Endodermal cell (in vitro differentiated cells): ENCODE data around the gene KCNJ4. TPM values are rescaled to one million over a fixed set of nuclear protein-coding genes. Genes with fewer than 3 reads are reported as not detected.

ENCODE experiments used
- DNase-seq: peaks from one replicate; pipeline ENCODE4 v3.0.0-alpha.2; 2017
- H3K27ac ChIP-seq: 2 replicates; pipeline ENCODE4 v1.5.1; 2013; ENCODE audit warnings: mild to moderate bottlenecking, low read depth, low read length, moderate library complexity
- H3K27me3 ChIP-seq: 2 replicates; pipeline ENCODE4 v1.6.1; 2013; ENCODE audit warnings: mild to moderate bottlenecking, low read length, moderate library complexity; ENCODE audit not compliant: insufficient read depth, control insufficient read depth, poor library complexity, severe bottlenecking
- H3K36me3 ChIP-seq: 2 replicates; pipeline ENCODE4 v1.7.0; 2013; ENCODE audit warnings: mild to moderate bottlenecking, low read length, moderate library complexity; ENCODE audit not compliant: control insufficient read depth, insufficient read depth
- H3K4me1 ChIP-seq: one replicate; pipeline ENCODE4 v1.7.0; 2013; ENCODE audit warnings: low read length; ENCODE audit not compliant: control insufficient read depth, insufficient read depth
- H3K4me3 ChIP-seq: 2 replicates; pipeline ENCODE4 v1.5.1; 2013; ENCODE audit warnings: mild to moderate bottlenecking, low read length, moderate library complexity
- H3K9ac ChIP-seq: 2 replicates; pipeline ENCODE4 v1.6.1; 2013; ENCODE audit warnings: mild to moderate bottlenecking, low read length, moderate library complexity; ENCODE audit not compliant: poor library complexity, severe bottlenecking; ENCODE audit errors: extremely low read depth
- H3K9me3 ChIP-seq: 2 replicates; pipeline ENCODE4 v1.6.1; 2013; ENCODE audit warnings: mild to moderate bottlenecking, low read length, moderate library complexity; ENCODE audit not compliant: control insufficient read depth
- H3K27ac Mint-ChIP-seq: 2 replicates; pipeline ENCODE4 v1.8.0; 2020; ENCODE audit warnings: mixed read lengths
- H3K27me3 Mint-ChIP-seq: 2 replicates; pipeline ENCODE4 v1.8.0; 2021; ENCODE audit warnings: mild to moderate bottlenecking, mixed read lengths; ENCODE audit not compliant: insufficient read depth
- H3K36me3 Mint-ChIP-seq: 2 replicates; pipeline ENCODE4 v1.8.0; 2020; ENCODE audit warnings: low read depth, mixed read lengths
- H3K4me1 Mint-ChIP-seq: 2 replicates; pipeline ENCODE4 v1.8.0; 2020; ENCODE audit warnings: mixed read lengths
- H3K4me3 Mint-ChIP-seq: 2 replicates; pipeline ENCODE4 v1.8.0; 2020; ENCODE audit warnings: mild to moderate bottlenecking, moderate library complexity, mixed read lengths
- H3K9me3 Mint-ChIP-seq: 2 replicates; pipeline ENCODE4 v1.8.0; 2020; ENCODE audit warnings: mild to moderate bottlenecking, mixed read lengths
- WGBS, 2 experiments: methylation state at CpG; one replicate each; pipeline versions ENCODE4 v1.1.5 to v1.1.7; 2013; ENCODE audit warnings: missing lambda C conversion rate in 2 of 2, mixed read lengths in 1 of 2; ENCODE audit not compliant: insufficient coverage in 1 of 2, insufficient read length in 1 of 2; 5-methylcytosine and 5-hydroxymethylcytosine counted together
- total RNA-seq, 2 donors: library from RNA; stranded (reverse); fragmentation: NEBNext Ultra II Directional in 1 of 2; extraction: Animal tissue kit (Norgen Biotek cat#: 25700) in 1 of 2; gene quantifications; 2 replicates in 1 of 2; 3 replicates in 1 of 2; pipeline ENCODE4 v1.2.1, GENCODE V29; 2021
- TF ChIP-seq, protein P1 (sequence below): fragments of 200-600 bp; sonication (generic); conservative IDR thresholded peaks from 2 replicates; pipeline ENCODE4 v1.5.0; 2021; ENCODE audit warnings: antibody characterized with exemption, mild to moderate bottlenecking

KCNJ4 gene
- total RNA-seq, 2 donors from 2014 or later, result 0.37 to 1.4 TPM

DNA sequence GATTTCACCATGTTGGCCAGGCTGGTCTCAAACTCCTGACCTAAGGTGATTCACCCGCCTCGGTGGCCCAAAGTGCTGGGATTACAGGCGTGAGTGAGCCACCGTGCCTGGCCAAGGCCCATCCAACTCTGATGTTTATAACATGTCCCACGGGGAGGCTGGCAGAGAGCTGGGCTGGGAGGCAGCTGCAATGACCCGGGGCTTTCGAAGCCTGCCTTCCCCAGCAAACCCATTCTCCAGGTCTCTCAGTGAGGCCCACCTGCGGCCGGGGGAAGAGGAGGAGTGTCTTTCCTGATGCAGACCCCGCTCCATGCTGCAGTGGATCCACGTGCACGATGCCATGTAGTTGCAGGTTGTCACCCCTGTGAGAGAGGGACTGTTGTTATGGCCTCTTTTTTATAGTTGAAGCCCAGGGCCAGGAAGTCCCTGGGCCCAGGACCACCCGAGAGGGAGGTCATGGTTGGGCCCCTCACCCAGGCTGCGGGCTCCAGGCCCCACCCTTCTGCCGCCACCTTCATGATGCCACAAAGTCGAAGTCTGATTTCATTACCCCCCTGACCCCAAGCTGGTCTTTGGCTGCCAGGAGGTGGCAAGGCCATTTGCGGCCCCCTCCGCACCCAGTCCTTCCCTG is 38.3 kb downstream of the KCNJ4 start:
- H3K9me3 ChIP-seq, result no peaks in the 10 kb centered on the region
- TF ChIP-seq, protein P1, sequence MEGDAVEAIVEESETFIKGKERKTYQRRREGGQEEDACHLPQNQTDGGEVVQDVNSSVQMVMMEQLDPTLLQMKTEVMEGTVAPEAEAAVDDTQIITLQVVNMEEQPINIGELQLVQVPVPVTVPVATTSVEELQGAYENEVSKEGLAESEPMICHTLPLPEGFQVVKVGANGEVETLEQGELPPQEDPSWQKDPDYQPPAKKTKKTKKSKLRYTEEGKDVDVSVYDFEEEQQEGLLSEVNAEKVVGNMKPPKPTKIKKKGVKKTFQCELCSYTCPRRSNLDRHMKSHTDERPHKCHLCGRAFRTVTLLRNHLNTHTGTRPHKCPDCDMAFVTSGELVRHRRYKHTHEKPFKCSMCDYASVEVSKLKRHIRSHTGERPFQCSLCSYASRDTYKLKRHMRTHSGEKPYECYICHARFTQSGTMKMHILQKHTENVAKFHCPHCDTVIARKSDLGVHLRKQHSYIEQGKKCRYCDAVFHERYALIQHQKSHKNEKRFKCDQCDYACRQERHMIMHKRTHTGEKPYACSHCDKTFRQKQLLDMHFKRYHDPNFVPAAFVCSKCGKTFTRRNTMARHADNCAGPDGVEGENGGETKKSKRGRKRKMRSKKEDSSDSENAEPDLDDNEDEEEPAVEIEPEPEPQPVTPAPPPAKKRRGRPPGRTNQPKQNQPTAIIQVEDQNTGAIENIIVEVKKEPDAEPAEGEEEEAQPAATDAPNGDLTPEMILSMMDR, result no peak
- H3K4me1 Mint-ChIP-seq, result peaks cover 2% of the 10 kb centered on the region
- H3K36me3 ChIP-seq, result no peaks in the 10 kb centered on the region
- H3K4me1 ChIP-seq, result no peaks in the 10 kb centered on the region
- H3K4me3 ChIP-seq, result no peak overlapping the region
- H3K36me3 Mint-ChIP-seq, result no peaks in the 10 kb centered on the region
- no peak overlapping the region for H3K27ac ChIP-seq
- 94 to 95% methylated on average over 15 to 18 of the region's 18 CpGs for WGBS, 2 experiments
- H3K4me3 Mint-ChIP-seq, result no peak overlapping the region
- H3K27me3 ChIP-seq, result no peaks in the 10 kb centered on the region
- H3K27me3 Mint-ChIP-seq, result peaks cover 4% of the 10 kb centered on the region
- H3K9me3 Mint-ChIP-seq, result peaks cover 2% of the 10 kb centered on the region
- no peak overlapping the region for H3K9ac ChIP-seq
- no peak for DNase-seq
- no peak overlapping the region for H3K27ac Mint-ChIP-seq

DNA sequence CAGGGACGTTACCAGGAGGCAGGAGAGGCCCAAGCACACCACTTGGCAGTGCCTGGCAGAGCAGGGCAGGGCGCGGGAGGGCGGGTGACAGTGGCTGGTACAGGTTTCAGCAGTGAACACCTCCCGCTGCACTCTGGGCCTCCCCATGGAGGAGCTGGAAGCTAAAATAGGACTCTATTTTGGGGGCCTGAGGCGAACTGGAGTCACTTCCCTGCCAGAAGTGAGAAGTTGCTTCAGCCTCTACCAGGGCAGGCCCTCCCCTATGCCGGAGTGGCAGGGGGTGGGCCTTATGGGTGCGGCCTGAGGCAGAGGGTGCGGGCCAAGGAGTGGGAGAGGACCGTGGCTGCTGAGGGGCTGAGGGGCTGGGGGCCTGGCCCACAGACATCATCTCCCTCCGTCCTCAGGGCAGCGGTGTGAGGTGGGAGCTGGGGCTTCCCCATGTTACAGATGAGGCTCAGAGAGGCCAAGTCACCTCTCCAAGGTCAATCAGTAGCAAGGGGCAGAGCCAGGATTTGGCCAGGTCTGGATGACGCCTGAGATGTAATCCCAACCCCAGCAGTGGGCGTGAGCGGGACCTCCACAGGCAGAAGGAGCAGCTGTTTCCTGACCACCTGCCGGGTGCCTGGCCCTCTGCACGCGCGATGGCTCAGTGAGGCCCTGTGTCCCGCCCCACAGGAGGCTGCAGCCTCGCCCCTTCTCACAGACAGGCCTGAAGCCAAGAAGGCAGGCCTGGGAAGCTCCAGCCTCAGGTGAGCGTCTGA is 39.3 kb downstream of the KCNJ4 start:
- no peak overlapping the region for H3K9ac ChIP-seq
- H3K4me1 ChIP-seq, result no peaks in the 10 kb centered on the region
- H3K9me3 ChIP-seq, result peaks cover 5% of the 10 kb centered on the region
- Mint-ChIP-seq H3K27ac (no peak overlapping the region), H3K9me3 (peaks cover 8% of the 10 kb centered on the region), H3K27me3 (peaks cover 4% of the 10 kb centered on the region), H3K4me1 (peaks cover 2% of the 10 kb centered on the region), H3K4me3 (no peak overlapping the region), H3K36me3 (no peaks in the 10 kb centered on the region)
- no peaks in the 10 kb centered on the region for H3K27me3 ChIP-seq
- WGBS, 2 experiments, result 77 to 84% methylated on average over 16 to 22 of the region's 22 CpGs
- DNase-seq, result peak; percentile 86
- TF ChIP-seq, protein P1, result no peak
- no peaks in the 10 kb centered on the region for H3K36me3 ChIP-seq
- H3K27ac ChIP-seq, result no peak overlapping the region
- no peak overlapping the region for H3K4me3 ChIP-seq

DNA sequence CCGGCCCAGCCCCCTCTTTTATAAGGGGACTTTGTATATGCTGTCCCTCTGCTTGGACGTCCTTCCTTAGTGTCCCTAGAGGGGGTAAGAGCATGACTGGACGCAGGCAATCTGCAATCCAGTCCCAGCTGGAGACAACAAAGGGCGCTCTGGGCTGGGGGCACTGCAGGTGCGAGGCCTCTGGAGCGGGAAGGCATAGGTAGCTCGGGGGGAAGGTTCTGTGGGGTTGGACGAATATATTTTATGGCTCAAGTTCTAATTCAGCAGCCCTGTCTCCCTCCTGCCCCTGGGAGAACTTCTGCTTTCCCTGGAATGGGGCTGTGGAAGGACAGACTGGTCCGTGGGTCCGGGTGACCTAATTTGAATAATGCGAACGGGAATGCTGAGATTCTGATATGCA is 40.0 kb downstream of the KCNJ4 start:
- no peak overlapping the region for H3K27ac Mint-ChIP-seq
- 79 to 85% methylated on average over 11 to 12 of the region's 12 CpGs for WGBS, 2 experiments
- no peaks in the 10 kb centered on the region for H3K36me3 ChIP-seq

More for the DNA sequence above, 40.0 kb downstream of the KCNJ4 start:
- Mint-ChIP-seq H3K4me1 (peaks cover 2% of the 10 kb centered on the region), H3K27me3 (peaks cover 4% of the 10 kb centered on the region), H3K36me3 (no peaks in the 10 kb centered on the region), H3K9me3 (peaks cover 14% of the 10 kb centered on the region), H3K4me3 (no peak overlapping the region)
- H3K4me1 ChIP-seq, result no peaks in the 10 kb centered on the region
- no peak overlapping the region for H3K27ac ChIP-seq
- DNase-seq, result peak; percentile 45
- no peak overlapping the region for H3K9ac ChIP-seq
- H3K9me3 ChIP-seq, result peaks cover 6% of the 10 kb centered on the region
- H3K4me3 ChIP-seq, result no peak overlapping the region
- no peaks in the 10 kb centered on the region for H3K27me3 ChIP-seq
- TF ChIP-seq, protein P1, result no peak
